Stromal cell of bone marrow (primary cell): Measurements from ENCODE around the gene DDX24.

Experiments used
- DNase-seq: peaks from one replicate; pipeline ENCODE4 v3.0.0-alpha.2; 2012; ENCODE audit warnings: low read depth

DDX24 gene, protein sequence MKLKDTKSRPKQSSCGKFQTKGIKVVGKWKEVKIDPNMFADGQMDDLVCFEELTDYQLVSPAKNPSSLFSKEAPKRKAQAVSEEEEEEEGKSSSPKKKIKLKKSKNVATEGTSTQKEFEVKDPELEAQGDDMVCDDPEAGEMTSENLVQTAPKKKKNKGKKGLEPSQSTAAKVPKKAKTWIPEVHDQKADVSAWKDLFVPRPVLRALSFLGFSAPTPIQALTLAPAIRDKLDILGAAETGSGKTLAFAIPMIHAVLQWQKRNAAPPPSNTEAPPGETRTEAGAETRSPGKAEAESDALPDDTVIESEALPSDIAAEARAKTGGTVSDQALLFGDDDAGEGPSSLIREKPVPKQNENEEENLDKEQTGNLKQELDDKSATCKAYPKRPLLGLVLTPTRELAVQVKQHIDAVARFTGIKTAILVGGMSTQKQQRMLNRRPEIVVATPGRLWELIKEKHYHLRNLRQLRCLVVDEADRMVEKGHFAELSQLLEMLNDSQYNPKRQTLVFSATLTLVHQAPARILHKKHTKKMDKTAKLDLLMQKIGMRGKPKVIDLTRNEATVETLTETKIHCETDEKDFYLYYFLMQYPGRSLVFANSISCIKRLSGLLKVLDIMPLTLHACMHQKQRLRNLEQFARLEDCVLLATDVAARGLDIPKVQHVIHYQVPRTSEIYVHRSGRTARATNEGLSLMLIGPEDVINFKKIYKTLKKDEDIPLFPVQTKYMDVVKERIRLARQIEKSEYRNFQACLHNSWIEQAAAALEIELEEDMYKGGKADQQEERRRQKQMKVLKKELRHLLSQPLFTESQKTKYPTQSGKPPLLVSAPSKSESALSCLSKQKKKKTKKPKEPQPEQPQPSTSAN

GRCh38 chr14:94080621-94081385 lies at the start of gene DDX24, which contains the start of gene IFI27L1:
Gene DDX24, minus strand, starts transcription at chr14:94081202. Its CDS starts 1,460 bp downstream, at chr14:94079742.
Gene IFI27L1, plus strand, starts transcription at chr14:94081310. Its CDS starts 15,628 bp downstream, at chr14:94096938.
- DNase-seq: peak; percentile 87

DNA sequence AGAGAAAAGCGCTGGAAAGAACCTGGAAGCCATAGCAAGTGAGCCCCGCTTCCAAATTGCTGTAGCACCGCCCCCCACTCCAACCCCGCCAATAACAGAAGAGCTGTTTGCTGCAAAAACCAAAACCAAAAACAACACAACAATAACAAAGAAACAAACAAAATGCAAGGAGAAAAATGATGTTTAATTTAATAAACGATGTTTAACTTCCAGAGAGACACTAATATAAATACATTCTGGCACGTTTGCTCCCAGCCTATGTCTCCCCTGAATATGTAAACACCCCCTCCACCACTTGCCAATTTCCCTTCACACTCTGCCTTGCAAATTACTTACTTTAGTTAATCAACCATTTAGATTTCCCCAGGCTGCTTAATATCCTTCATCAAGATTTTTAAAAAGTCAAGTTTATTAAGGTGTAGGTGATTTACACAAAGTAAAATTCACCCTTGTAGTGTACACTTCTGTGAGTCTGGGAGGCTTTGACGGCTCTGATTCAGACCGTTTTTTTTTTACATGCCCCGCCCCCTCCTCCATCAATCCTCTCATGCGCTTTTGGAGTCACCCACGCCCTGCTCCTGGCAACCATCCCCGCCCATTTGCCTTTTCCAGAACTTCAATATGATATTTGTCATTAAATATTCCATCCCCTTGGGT lies 48.9 kb upstream of the DDX24 start:
- DNase-seq: peak; percentile 75

GRCh38 chr14:94129111-94129757 lies 48.2 kb upstream of the DDX24 start, which contains the start of gene IFI27L2:
Gene IFI27L2, minus strand, starts transcription at chr14:94129604. Its CDS starts 40 bp downstream, at chr14:94129564.
- peak; percentile 75 for DNase-seq

DNA sequence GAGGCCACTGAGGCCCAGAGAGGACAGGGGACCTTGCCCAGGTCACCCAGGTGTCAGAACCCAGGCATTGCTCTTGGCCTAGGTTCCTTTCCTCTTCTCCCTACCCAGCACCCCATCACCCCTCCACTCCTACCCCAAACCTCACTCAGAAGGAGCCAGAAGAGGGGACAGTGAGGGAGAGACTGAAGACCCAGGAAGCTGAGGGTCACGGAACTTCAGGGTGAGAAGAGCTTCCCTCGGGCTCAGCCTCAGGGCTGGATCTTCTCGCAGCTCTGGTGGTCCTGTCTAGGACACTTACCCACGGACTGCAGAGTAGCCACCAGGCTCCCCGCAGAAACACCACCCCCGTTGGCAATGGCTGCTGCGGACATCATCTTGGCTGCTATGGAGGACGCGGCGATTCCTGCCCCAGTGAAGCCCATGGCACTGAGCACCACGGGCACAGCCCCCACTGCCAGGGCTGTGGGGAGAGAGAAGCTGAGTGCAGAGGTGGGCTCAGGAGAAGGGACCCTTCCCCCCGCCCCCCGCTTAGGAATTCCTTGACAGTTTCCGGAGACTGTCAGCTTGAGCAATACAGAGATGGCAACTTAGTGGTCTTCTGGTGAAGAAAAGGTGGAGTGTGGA lies 47.3 kb upstream of the DDX24 start:
- DNase-seq: no peak

GRCh38 chr14:94127330-94127729 lies 46.3 kb upstream of the DDX24 start:
- DNase-seq: no peak

GRCh38 chr14:94126800-94127199 lies 45.8 kb upstream of the DDX24 start:
- DNase-seq: no peak

DNA sequence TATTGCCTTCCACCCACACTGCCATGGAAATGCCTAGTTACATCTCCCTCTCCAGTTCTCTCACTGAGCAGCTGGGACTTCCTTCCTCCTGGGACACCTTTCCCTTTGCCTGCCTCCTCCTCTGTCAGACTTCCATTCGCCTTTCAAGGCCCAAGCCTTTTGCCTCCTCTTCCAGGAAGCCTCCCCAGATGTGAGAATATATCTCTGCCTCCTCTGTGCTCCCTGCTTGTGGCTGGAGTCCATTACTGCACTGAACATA lies 45.3 kb upstream of the DDX24 start:
- no peak for DNase-seq

- no peak for DNase-seq
Observed at GRCh38 chr14:94125659-94126418, 44.8 kb upstream of the DDX24 start.

DNA sequence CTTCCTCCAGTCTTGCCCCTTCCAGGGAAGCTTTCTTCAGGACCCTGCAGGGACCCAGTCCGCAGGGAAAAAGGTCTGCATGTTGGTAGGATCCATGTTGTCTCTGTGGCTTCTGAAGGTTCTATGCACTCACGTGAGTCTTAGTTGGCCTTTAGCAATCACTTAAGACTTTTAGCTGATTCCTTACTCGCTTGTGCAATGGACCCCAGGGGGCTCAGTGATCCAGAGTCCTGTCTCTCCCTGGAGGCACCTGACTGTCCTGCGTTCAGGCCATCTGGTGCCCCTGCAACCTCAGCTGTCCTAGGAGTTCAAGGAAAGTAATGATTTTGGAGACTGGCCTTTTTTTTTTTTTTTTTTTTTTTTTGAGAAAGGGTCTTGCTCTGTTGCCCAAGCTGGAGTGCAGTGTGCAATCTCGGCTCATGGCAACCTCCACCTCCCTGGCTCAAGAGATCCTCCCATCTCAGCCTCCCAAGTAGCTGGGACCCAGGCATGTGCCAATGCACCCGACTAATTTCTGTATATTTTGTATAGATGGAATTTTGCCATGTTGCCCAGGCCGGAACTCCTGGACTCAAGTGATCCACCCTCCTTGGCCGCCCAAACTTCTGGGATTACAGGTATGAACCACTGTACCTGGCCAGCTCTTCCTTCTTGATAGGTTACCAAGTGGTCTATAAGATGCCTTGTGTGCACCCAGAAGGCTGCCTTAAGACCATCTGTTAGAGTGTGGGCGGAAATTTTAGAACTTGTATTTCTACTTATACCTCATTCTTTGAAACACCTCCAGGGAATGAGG lies 43.8 kb upstream of the DDX24 start:
- DNase-seq: no peak

- no peak for DNase-seq
Observed at GRCh38 chr14:94123868-94124267, 42.9 kb upstream of the DDX24 start.

DNA sequence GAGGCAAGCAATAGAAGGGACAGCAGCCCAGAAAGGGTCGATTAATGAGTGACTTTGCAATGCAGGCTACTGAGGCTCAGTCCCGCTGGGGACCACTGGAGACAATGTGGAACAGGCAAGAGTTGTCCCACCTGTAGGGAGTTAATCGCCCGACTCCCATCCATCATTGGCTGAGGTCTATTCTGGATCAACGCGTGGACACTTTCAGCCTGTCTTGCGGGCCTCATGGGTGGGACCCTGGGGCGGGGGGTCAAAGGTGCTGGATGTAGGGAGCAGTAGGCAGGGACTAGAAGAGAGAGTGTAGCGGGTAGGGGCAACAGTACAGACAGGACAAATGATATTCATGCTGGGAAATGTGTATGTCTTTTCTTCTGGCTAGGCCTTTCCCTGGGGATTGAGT lies 42.3 kb upstream of the DDX24 start:
- no peak for DNase-seq

DNA sequence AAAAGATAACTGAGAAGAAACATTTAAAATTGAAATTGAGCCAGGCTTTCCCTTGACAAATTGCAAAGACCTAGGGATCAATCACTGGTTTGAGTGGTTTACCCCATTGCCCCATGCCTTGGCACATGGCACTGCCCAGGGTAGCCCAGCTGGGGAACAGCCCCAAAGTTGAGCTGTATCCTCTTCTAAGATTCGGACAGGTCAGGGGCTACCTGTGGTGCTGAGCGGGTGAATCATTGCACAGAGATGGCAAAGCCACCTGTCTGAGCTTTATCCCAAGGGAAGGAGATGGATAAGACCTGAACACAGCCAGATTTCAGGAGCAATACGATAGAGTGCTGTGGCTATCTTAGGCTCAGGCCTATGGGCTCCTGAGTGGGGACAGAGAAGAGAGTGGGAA lies 41.4 kb upstream of the DDX24 start:
- no peak for DNase-seq

DNA sequence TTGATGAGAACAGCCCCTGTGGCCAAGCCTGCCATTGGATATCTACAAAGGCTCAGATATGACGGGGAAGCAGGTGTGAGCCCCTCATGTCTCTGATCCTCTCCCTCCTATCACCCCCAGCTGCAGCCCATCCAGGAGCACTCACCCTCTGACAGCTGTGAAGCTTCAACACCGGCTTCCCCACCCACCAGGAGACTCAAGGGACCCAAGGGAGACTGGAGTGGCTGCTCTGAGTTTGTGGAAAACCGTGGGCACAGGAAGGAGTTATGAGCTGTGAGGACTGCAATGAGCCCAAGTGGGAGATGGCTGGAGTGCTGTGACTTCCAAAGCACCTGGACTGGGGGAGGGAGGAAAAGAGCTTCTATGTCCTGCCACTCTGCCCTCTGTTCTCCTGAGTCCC lies 40.5 kb upstream of the DDX24 start:
- no peak for DNase-seq

DNA sequence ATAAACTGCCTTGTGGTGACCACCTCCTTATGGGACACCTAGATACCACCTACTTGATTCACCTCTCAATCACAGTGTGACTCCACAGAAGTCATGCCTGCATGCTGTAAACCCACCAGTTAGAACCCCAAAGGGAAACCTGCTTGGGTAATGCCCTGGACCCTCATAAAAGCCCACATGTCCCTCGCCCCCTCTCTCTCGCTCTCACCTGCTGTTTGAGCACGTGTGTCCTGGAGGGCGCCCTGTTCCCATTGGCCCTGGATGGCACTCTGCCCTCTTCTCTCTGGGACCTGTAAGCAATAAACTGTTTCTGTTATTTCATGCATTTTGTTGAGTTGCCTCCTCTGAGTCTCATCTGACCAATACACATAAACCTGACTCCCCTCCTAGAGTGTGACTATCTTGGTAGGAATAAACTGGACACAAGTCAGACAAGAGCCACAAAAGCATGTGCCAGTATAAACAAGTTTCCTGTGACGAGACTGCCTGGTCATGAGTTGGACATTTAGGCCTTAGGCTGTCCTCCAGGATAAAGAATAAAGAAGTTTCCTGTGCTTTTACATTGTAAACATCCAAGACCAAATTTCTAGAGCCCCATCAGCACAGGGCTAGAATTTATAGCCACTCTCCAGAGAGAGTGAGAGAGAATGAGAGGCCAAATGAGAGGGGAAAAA lies 39.8 kb upstream of the DDX24 start:
- DNase-seq: peak; percentile 94

DNA sequence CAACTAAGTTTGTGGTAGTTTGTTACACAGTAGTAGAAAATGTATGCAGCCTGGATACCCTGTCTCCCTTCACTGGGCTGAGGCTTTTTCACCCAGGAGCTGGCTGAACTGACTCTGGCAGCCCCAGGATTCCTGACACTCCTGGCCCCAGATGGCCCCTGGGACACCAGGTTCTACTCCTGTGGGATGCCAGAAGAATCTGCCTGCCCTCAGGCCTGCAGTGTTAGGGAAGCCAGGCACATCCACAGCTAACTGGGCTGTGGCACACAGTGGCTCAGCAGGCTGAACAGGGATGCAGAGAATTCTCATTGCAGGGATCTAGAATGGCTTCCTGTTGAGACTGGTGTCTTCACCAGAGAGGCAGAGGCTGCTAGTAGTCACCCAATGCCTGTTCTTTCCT lies 38.1 kb upstream of the DDX24 start:
- DNase-seq: no peak

DNA sequence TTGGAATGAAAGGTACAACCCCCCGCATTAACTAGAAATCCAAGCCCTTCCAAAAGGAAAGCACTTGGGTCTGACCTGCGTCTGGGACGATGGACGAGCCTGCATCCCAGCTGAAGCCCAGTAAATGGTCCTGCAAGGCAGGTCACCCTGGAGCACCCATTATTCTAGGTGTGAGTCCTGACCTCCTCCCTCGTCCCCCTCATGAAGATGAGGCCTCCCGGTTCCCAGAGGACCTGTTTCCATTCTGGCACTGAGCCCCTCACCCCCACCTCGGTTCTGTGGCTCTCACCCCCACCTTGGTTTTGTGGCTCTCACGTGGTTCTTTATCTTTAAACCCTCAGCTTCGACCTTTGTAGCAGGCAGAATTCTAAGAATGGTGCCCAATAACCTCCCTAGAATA lies 36.9 kb upstream of the DDX24 start:
- no peak for DNase-seq

GRCh38 chr14:94116701-94117100 lies 35.7 kb upstream of the DDX24 start:
- no peak for DNase-seq

DNA sequence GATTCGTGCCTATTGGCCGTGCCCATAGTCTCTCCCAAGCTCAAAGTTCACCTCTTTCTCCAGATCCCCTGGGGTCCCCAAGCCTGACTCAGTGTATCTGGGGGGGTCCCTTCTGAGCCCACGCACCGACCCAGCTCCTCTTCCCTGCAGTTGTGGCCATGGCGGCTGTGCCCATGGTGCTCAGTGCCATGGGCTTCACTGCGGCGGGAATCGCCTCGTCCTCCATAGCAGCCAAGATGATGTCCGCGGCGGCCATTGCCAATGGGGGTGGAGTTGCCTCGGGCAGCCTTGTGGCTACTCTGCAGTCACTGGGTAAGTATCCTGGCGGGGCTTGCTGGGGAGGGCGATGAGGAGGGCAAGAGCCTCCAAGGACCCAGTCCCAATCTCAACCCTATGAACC lies 34.6 kb upstream of the DDX24 start:
- no peak for DNase-seq
